ENCODE measurements around the gene RUNDC3A. TPM values are rescaled to one million over a fixed set of nuclear protein-coding genes. Genes with fewer than 3 reads are reported as not detected.
"Not testable (repeated sequence)": the region's sequence is repeated elsewhere in the genome, so short reads cannot be mapped to it uniquely, and the experiment has no call there.

Gene RUNDC3A
- polyA plus RNA-seq, 3 donors = 1.7 to 2.7 (median 1.7) TPM

DNA sequence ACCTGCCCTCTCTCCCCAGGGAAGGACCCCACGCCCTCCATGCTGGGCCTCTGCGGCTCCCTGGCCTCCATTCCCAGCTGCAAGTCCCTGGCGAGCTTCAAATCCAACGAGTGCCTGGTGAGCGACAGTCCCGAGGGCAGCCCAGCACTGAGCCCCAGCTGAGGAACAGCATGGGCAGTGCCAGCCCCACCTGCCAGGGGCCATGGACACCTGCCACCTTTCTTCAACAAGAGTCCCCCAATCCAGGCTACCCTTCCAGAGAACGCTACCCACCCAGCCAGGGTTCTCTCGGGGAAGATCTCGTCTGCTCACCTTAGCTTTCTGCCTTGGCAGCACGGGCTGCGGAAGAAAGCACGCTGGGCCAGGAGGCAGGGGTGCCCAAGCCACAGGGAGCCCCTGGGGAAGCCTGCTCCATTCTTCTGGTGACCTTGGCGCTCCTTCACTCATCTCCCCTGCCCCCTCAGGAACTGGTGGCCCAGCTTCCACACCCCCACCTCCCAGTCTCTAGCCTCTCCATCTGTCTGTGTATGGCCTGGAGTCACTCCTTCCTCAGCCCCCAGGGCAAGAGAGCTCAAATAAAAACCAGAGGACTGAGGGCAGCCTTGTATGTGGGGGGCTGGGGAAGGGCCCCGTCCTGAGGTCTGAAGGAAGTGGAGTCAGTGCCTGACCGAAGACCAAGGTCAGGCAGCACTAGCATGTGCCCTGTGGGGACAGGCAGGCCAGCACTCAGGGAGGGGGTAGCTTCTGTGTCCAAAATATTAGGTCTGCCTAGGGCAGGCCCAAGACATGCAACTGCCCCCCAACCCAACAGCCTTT is 9.9 kb downstream of the RUNDC3A start:
- no peak for DNase-seq

DNA sequence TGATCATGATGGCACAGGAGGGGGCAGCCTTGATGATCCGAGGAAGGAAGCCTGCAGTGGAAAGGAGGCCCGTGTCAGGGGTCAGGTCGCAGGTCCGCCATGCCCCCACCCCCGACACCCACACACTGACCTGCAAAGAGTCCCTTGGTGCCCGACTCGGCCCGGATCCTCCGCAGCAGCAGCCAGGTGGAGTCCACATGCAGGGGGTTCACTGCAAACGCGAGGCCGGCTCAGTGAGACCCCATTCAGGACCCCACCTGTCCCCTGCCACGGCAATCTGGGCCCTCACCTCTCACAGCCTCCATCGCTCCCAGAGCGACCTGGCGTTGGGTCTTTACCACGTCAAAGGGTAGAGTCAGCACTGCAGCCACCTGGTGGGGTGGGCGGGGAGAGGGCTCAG is 11.7 kb downstream of the RUNDC3A start:
- no peak for DNase-seq

DNA sequence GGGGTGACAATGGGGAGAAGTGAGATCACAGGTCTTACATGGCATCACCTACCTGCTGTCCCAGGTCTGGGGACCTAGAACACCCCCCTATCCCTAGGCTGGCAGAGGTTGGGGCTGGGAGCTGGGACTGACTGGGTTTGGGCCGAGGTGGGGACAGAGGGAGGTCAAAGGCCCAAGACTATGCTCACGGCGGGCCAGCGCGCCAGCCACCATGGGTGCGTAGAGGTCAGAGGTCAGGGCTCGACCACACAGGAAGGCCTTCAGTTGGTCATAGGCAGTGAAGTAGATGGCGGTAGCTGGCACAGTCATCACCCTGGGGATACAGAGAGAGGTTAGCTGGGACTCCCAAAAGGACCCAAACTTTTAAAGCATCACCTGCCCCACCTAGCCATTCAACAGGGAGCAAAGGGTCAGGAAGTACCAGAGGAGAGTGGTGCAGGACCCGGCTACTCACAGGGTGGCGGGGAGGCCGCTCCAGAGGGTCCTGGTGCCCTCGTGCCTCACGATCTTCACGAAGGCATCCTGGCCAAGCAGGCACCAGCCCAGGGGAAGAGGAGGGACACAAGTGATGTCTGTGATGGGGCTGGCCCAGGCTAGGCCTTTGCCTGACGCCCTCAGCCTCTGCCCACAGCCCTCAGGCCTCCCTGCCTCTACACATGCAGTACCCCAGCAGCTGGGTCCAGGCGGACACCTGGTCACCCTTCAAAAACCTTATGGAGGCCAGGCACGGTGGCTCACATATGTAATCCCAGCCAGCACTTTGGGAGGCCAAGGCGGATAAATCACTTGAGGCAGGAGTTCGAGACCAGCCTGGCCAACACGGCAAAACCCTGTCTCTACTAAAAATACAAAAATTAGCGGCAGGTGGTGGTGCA is 13.1 kb downstream of the RUNDC3A start:
- DNase-seq = no peak

GRCh38 chr17:44322236-44322895 is 14.0 kb downstream of the RUNDC3A start:
- no peak for DNase-seq

DNA sequence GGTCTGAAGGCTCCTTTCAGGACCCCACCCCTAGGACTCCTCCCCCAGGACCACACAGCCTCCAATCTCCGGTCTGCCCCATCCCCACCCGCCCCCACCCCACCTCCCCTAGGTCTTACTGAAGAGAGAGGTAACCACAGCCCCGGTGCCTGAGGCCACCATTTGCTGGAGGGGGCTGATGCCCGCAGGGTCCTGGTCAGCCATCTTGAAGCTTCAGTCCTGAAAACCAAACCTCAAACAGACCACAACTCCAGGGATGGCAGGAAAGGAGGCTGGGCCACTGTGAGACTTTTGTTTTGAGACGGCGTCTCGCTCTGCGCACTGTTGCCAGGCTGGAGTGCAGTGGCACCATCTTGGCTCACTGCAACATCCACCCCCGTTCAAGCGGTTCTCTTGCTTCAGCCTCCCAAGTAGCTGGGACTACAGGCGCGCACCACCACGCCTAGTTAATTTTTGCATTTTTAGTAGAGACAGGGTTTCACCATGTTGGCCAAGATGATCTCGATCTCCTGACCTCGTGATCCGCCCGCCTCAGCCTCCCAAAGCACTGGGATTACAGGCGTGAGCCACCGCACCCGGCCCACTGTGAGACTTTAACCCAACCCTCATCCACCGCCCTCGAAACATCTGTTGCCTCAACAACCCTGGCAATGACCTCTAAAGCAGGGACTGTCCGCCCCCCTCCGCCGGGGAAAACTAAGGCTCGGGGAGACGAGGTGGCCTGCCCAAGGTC is 15.1 kb downstream of the RUNDC3A start:
- no peak for DNase-seq

DNA sequence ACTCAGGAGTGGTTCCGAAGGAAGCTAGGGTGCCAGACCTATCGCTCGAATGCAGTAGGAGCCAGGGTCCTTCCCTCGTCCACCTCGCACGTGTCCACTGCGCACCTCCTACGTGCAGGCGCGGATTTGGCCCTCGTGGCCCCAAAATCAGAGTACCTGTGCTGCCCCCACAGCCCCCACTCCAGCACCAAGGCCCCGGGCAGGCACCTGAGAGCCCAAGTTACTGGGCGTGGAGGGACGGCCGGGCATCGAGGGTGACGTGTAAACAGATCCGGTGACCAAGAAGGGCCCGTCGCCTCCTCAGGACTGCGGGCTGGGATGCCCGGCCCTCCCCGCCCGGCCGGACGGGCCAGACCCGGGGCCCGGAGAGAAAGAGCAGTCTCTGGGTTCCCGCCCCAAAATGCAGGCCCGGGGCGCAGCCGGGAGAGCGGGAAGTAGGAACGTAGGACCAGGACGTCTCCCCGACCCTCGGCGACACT is 15.7 kb downstream of the RUNDC3A start:
- DNase-seq = no peak

- peak; percentile 93 for DNase-seq
These were observed 16.3 kb downstream of the RUNDC3A start, which contains the start of gene SLC25A39 for GRCh38 chr17:44324571-44325275. Gene SLC25A39 (minus strand): TSS chr17:44324823. CDS start chr17:44323562, 1,261 bp downstream.

- DNase-seq = peak; percentile 96
These were observed 18.6 kb downstream of the RUNDC3A start for GRCh38 chr17:44326861-44327444.

- no peak for DNase-seq
These were observed 19.5 kb downstream of the RUNDC3A start for GRCh38 chr17:44327715-44328449.

- DNase-seq = not testable (repeated sequence)
These were observed 21.1 kb downstream of the RUNDC3A start for GRCh38 chr17:44329516-44329915.

DNA sequence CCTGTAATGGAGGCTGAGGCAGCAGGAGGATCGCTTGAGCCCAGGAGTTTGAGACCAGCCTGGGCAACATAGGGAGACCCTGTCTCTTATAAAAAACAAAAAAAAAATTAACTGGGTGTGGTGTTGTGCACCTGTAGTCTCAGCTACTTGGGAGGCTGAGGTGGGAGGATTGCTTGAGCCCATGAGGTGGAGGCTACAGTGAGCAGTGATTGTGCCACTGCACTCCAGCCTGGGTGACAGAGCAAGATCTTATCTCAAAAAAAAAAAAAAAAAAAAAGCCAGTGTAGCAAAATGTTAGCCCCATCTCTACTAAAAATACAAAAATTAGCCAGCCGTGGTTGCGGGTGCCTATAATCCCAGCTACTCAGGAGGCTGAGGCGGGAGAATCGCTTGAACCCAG is 21.9 kb downstream of the RUNDC3A start:
- not testable (repeated sequence) for DNase-seq

GRCh38 chr17:44331249-44331760 is 22.9 kb downstream of the RUNDC3A start:
- DNase-seq = no peak

DNA sequence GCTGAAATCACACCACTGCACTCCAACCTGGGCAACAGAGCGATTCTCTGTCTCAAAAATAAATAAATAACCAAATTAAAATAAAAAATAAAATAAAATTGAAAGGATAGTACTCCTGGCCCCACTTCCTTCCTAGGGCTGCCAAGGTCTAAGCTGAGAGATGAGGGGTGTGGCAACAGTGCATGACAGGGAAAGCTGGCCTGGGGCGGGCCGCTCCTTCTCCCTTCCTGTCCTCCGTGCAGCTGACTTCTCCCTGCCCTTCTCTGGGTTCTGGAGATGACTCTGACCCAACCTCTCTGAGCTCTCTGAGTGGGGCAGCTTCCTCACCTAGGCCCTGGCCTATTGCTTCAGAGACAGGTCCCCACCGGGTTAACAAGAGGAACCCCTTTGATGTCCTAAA is 25.0 kb downstream of the RUNDC3A start:
- DNase-seq = no peak

DNA sequence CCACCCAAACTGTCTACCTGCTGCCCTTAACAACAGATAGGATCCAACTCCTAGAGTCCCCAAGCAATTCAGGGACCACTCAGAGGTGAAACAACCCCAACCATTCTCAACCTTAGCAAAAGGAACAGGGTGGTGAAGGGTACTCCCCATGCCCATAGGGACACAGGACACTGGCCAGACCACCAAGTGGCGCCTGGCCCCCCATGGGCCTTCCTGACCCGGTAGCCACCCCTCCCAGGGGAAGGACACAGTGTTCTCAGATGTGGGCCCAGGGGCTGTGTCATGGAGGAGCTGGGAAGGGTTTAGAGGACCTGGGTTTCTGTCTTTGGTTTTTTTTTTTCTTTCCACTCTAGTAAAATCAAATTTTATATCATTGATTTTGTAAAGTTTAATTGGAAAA is 25.9 kb downstream of the RUNDC3A start:
- DNase-seq = no peak

DNA sequence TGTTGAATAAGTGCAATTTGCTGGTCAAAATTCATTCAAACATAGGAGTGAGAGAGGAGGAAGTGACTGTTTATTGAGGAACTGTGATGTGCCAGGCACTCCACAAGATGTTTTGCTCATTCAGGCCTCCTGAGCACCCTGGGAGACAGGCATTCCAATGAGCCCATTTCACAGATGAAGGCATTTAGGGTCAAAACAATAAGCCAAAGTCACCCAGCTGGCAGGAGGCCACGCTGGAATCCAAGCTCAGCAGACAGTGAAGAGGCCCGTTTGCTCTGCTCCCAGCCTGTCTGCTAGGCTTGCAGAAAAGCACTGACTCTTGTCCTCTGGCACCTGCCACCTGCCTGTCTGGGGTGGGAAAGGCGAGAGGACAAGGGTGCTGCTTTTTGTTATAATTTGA is 26.3 kb downstream of the RUNDC3A start:
- DNase-seq = no peak

DNA sequence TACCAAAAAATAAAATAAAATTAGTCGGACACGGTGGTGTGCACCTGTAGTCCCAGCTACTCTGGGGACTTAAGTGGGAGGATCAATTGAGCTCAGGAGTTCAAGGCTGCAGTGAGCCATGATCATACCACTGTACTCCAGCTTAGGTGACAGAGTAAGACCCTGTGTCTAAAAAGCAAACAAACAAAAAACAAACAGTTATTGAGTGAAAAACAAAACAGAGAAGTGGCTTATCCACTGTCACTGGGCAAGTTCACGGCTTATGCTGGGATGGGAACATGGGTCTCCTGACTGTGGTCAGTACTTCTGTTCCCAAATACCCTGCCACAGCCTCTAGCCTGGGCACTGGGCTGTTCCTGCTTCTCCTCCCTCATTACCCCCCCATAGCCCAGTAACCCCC is 27.2 kb downstream of the RUNDC3A start:
- no peak for DNase-seq

- DNase-seq = no peak
These were observed 27.6 kb downstream of the RUNDC3A start for GRCh38 chr17:44335968-44336367.

DNA sequence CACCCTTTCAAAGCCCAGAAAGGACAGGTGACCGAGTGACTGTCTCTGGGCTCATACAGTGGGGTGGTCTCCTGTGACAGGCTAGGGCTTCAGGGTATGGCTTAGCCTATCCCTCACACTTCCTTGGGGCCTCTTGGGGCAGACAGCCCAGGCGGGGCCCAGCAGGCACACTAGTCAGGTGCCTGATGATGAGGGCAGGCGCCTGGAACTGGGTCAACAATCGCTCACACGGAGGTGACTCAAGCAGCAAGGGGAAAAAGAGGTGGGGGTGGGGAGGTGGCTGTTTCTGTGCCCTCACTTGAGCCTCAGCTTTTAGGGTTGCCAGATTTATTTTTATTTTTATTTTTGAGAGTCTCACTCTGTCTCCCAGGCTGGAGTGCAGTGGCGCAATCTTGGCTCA is 30.3 kb downstream of the RUNDC3A start:
- DNase-seq = no peak

- DNase-seq = not testable (repeated sequence)
These were observed 32.2 kb downstream of the RUNDC3A start for GRCh38 chr17:44340553-44340952.

Data from renal pelvis (tissue), 4 donors.